HG02973 (cell line): ENCODE results near the gene PPP6R1.

Experiments used
- ATAC-seq: cut with Tn5 transposase; IDR thresholded peaks from one replicate; pipeline ENCODE4 v1.9.1; 2021; ENCODE audit warnings: moderate library complexity; ENCODE audit not compliant: unreplicated experiment

The PPP6R1 gene, protein sequence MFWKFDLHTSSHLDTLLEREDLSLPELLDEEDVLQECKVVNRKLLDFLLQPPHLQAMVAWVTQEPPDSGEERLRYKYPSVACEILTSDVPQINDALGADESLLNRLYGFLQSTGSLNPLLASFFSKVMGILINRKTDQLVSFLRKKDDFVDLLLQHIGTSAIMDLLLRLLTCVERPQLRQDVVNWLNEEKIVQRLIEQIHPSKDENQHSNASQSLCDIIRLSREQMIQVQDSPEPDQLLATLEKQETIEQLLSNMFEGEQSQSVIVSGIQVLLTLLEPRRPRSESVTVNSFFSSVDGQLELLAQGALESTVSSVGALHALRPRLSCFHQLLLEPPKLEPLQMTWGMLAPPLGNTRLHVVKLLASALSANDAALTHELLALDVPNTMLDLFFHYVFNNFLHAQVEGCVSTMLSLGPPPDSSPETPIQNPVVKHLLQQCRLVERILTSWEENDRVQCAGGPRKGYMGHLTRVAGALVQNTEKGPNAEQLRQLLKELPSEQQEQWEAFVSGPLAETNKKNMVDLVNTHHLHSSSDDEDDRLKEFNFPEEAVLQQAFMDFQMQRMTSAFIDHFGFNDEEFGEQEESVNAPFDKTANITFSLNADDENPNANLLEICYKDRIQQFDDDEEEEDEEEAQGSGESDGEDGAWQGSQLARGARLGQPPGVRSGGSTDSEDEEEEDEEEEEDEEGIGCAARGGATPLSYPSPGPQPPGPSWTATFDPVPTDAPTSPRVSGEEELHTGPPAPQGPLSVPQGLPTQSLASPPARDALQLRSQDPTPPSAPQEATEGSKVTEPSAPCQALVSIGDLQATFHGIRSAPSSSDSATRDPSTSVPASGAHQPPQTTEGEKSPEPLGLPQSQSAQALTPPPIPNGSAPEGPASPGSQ

DNA sequence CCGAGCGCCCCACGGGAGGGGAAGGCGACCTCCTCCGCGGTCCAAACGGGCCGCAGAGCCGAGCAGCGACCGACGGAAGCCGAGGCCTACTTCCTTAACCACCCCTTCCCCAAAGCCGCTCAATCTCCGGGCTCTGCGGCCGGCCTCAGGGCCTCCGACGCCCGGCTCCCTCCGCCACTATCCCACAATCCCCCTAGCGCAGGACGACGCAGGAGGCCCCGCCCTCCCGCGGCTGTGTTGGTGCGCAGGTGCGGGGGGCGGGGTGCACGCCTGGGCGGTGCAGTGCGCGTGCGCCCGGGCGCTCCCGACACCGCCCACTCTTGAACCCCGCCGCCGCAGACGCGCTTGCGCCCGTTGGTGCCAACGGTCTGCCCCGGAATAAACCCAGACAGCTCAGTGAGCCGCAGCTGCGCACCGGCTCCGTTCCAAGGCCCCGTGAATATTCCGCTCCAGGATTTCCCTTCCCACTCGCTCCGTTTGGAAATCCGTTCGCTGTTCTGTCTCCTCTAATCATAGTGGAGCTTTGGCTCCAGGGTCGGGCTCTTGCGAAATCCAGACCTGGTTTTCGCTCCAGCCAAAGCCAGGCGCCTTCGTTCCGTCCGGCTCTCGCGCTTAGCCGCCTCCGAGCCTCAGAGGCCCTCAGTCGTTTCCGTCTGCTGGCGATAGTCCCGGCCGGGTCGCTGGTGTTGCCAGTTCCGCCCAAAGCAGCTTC is at the start of gene PPP6R1:
PPP6R1 (minus strand) TSS at position 190 of the 712 bp plus-strand sequence. CDS start 11,914 bp downstream, outside the sequence.
- ATAC-seq: peak; percentile 56

DNA sequence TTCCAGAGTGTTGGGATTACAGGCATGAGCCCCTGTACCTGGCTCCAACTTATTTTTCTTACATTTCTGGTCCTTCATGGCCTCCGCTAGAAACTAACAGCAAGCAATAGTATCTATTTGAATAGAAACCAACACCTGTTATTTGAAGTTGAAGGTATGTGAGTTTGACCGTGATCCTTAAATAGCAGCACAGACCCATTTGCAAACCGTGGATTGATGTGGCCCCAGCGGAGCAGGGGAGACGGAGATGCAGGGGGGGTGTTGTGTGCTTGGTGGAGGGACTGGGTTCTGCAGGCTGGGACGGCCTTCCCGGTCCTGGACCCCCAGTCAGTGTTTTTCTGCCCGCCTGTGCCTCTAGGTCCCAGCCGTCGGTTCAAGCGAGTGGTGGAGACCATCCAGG is 49.5 kb upstream of the PPP6R1 start:
- ATAC-seq: no peak

DNA sequence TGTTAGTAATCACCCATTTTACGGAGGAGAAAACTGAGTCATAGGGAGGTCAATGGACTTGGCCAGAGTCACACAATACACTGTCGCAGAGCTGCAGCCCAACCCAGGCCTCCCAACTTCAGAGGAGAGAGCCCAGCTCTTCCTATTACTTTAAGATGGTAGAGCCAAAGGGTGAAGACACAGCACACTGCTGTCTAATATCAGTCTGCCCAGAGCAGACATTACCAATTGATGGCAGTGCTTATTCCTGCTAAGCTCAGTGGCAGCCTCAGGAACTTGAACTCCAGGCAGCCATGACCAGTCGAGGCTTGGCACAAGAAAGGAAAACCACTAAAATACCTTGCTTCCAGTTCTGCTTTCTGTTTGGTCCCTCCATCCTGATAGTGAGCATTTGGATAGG is 47.9 kb upstream of the PPP6R1 start:
- no peak for ATAC-seq

DNA sequence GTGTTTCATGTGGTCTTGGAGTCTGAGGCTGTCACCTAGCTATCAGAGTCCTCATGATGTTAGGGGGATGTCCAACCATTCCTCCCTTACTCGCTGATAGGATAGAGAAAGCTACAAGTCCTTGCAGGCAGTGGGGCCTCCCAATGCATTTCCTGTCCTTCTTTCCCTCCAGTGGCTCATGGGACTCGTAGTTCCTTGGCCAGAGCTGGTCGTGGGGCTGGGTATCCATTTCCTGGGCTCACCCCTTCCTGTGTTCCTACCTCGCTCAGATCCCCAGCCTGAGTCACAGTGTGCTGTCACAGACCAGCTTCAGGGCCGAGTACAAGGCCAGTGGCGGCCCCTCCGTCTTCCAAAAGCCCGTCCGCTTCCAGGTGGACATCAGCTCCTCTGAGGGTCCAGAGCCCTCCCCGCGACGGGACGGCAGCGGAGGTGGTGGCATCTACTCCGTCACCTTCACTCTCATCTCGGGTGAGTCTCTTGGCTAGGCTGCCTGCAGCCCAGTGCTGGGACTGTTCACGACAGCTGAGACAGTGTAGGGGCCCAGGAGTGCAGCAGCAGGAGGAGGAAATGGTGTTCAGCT is 47.3 kb upstream of the PPP6R1 start:
- no peak for ATAC-seq

DNA sequence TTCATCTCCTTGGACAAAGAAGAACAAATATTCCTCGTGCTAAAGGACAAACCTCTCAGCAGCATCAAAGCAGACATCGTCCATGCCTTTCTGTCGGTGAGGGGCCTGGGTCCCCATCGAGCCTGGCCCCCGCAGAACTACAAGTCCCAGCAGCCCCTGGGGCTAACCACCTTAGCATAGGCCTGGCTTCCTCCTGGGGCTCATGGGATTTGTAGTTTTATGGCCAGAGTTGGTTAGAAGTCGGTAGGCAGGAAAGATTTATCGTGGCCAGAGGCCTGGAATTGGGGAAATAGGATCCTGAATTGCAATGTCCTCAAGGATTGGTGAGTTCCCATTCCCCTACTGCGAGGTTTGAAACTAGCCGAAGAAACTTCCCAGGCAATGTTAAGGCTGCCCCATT is 46.7 kb upstream of the PPP6R1 start:
- ATAC-seq: no peak

DNA sequence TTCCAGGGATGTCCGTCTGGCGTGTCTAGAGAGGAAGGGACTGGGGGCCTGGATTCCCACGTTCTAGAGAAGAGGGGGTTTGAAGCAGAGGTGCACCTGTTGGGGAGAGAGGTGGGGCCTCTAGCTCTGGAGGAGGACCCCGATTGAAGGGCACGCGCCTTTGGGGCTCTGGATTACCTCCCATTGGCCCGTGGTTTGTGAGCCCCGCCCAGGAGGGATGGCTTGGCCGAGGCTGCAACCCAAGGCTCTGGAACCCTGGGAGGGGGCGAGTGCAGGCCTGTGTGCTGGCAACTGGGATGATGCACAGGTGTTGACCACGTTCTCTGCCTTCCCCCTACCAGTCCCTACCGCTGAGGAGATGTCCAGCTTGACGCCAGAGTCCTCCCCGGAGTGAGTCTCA is 46.2 kb upstream of the PPP6R1 start:
- no peak for ATAC-seq

DNA sequence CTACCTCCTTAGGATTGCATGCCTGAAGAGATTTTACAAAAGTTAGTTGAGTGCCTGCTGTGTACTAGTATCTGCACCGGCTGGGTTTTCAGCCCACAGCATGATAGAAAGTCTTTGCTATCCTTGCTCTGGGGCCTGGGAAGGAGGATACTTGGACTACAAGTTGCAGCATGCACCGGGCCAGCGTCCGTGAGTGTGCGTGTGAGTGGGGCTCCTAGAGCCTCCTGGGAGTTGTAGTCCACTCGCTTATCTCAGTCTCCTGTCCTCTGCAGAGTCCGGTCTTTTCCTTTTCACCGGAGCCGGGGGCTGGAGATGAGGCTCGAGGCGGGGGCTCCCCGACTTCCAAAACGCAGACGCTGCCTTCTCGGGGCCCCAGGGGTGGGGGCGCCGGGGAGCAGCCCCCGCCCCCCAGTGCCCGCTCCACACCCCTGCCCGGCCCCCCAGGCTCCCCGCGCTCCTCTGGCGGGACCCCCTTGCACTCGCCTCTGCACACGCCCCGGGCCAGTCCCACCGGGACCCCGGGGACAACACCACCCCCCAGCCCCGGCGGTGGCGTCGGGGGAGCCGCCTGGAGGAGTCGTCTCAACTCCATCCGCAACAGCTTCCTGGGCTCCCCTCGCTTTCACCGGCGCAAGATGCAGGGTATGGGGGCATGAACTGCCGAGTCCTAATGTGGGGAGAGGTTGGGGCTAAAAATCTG is 45.6 kb upstream of the PPP6R1 start:
- no peak for ATAC-seq

DNA sequence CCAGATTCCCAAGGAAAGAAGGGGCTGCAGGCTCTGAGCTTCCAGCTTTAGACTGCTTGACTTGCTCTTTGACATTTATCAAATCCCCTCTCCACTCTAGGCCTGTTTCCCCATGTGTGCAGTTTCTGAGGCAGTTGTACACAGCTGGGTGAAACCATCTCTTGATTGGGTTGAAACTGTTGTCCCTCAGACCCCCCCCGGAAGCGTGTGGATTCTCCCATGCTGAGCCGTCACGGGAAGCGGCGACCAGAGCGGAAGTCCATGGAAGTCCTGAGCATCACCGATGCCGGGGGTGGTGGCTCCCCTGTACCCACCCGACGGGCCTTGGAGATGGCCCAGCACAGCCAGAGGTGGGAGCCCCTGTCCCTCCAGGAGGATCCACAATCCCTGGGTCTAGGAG is 44.7 kb upstream of the PPP6R1 start:
- ATAC-seq: no peak

DNA sequence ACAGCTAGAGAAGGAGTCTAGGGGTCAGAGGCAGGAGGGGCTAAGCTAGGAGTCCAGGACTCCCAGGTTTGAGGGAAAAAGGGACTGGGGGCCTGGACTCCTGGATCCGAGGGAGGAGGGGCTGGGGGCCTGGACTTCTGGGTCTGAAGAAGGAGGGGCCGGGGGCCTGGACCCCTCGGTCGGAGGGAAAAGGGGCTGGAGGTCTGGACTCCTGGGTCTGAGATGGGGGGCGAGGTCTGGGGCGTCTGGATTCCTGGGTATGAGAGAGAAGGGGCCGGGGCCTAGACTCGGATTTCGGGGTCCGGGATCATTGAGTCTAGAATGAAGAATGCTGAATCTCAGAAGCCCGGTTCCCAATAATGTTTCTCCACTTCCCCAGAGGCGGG is 43.5 kb upstream of the PPP6R1 start:
- ATAC-seq: no peak

DNA sequence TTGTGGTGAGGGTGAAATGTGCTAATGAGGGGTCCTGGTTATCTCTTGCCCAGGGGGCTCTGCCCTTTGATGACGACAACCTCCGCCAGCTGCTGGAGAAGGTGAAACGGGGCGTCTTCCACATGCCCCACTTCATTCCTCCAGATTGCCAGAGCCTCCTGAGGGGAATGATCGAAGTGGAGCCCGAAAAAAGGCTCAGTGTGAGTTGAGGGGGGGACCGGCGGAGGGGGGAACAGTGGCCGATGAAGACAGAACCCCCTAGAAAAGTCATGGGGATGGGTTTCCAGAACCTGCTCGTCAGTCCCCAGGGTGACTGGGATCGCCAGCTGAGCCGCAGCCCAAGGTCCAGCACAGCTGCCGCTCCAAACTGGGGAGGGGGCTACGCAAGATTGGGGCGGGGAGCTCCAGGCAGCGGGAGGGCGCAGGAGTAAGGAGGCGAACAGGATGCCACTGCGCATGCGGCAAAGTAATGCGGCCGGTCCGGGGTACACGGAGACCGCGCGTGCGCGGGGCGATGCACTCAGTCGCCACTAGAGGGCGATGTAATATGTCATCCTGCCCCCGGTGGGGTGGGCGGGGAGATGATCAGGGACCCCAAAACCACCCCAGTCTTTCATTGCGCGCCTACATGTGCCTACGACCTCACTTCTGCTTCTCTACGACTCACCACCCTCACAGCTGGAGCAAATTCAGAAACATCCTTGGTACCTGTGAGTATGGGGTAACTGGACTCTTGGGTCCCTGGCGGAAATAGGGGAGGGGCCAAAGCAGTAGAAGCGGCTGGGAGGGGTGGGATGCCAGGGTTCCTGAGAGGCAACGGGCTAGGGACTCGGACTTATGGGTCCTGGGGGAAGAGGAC is 42.9 kb upstream of the PPP6R1 start:
- peak; percentile 56 for ATAC-seq

DNA sequence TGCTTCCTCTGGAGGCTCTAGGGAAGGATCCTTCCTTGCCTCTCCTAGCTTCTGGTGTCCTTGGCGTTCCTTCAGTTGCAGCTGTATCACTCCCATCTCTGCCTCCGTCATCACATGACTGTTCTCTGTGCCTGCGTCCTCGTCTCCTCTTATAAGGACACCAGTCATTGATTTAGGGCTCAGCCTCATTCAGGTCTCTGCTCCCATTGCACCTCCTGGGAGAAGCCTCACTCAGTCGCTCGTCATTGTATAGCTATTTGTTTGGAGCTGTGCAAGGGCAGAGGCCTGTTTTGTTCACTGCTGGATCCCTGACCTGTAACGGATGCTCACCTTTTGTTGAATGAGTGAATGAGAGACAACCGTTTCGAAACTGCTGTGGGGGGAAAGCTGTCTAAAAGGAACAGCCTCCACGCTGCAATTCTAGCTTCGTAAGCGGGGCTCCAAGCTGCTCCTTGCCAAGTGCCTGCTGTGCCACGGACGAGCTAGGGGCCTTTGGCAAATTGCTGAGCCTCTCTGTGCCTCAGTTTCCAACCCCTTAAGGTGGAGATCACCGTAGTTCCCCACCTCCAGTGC is 42.2 kb upstream of the PPP6R1 start:
- ATAC-seq: no peak

DNA sequence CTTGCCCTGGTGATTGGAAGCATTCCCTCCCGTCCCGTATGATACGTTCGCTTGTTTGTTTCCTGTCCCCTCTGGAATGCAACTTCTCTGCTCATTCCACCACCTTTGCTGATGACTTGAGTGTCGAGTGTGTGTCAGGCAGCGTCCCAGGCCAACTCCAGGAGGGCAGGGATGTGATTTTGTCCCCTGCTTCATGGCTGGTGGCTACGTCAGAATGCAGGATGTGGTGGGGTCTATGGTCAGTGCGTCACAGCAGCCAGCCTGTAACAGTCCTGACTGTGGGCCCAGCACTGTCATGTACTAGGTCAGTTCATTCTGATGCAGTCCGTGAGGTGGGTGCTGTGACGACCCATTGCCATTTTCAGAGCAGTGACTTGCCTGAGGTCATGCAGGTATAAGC is 41.2 kb upstream of the PPP6R1 start:
- no peak for ATAC-seq

DNA sequence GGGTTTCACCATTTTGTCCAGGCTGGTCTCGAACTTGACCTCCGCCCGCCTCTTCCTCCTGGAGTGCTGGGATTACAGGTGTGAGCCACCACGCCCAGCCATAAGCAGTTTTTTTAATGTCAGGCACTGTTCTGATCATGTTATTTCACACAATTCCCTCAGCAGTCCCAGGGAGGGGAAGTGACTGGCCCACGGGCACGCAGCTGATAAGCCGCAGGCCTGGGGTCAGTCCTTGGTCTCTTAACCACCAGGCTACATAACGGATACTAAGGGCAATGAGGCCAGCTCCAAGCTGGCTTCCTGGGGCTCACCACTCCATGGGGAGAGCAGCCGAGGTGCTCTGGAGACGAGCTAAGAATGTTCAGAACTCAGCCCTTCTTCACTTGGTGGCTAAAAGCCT is 38.5 kb upstream of the PPP6R1 start:
- ATAC-seq: no peak

DNA sequence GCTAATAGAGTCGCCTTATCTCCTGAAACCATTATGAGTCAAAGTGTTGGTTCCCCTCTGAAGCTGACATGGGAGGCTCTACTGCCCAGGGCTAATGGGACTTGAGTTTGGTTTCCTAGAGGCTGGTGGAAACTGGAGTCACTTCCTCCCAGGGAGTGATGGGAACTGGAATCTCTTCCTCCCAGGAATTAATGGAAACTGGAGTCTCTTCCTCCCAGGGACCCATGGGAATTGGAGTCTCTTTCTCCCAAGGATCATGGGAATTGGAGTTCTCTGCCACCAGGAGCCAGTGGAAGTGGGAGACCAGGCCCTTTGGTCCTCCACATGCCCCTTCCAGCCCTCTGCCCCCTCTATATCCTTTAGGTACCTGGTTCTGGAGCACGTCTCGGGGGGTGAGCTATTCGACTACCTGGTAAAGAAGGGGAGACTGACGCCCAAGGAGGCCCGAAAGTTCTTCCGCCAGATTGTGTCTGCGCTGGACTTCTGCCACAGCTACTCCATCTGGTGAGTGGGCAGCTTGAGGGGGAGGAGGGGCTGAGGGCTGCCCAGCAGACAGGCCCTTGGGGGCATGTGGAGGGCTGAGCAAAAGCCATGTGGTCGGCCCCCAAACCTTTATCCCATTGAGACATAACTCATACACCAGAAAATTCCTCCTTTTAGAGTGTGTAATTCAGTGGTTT is 30.4 kb upstream of the PPP6R1 start:
- no peak for ATAC-seq

DNA sequence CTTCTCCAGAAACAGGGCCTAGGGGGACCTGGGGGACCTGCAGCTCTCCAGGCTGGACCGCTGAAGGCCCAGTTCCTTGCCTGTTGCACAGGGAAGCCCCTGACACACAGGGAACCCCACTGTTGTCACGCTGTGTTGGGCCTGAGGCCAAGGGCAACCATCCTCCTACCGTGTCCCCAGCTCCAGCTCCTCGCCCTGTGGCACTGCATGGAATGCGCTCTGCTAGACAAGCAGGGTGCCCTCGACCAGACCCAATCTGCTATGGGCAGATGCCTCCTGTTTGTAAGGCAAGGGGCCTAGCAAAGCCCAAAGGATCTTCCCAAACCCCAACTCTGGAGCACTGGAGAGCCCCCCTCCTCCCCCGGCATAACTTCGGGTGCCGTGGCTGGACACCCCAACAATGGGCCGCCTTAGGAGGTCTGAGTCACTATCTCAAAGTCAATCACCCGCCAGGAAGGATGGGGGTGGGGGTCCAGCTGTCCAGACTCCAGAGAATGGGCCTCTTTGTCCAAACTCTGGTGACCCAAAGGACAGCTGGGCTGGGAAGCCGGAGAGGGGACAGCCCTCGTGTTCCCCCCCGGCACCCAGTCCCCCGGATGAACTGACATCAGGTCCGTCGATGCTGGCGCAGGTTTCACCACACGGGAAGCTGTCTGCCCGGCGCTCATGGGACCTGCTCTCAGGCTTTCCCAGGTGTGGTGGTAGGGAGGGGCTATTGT is 28.7 kb upstream of the PPP6R1 start:
- no peak for ATAC-seq

DNA sequence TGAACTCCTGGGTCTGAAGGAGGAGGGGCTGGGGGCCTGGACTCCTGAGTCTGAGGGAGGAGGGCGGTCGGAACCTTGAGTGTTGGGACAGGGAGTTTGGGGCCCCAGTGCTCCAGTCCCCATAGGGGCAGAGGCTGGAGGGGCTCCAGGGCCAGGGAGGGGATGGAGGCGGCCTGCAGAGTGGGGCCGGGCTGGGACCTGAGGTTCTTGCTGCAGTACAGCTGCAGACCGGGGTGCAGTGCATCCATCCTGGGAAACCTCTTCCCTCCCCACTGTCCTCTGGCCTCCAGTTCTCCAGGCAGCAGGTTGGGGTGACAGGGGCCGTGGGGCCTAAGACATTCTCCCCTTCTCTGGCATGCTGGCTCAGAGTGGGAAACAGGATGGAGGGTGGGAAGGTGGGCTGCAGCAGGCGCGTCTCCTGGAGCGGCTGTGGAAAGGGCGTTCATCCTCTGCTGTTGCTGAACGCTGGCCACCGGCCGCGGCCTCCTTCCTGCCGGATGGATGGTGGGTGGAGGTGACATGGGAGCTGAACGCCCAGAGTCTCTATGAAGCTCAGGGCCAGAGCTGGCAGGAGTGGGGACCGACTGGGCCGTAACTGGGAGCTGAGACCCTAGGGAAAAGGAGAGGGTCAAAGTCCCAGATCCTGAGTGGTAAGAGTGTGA is 26.5 kb upstream of the PPP6R1 start:
- ATAC-seq: no peak

DNA sequence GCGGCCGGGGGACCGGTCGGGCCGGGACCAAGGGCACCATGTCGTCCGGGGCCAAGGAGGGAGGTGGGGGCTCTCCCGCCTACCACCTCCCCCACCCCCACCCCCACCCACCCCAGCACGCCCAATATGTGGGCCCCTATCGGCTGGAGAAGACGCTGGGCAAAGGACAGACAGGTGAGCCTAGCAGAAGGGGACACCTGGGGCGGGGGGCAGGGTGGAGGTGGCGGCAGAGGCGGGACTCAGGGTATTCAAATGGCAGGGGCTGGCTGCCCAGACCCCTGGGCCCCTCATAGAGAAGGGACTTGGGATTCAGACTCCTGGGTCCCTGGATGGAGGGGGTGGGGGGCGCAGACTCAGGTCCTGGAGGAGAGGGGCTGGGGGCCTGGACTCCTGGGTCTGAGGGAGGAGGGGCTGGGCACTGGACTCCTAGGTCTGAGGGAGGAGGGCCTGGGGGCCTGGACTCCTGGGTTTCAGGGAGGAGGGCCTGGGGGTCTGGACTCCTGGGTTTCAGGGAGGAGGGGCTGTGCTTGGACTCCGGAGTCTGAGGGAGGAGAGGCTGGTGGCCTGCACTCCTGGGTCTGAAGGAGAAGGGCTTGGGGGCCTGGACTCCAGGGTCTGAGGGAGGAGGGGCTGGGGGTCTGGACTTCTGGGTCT is 25.7 kb upstream of the PPP6R1 start:
- ATAC-seq: no peak
